ENCODE results near the gene PTPN4. TPM values are rescaled to one million over a fixed set of nuclear protein-coding genes. Genes with fewer than 3 reads are reported as not detected.
A peak's percentile ranks its signal among the peaks of the same experiment; 100 is the strongest.

Gene PTPN4
- total RNA-seq, 1 experiment from 2014 or later = 44.5 TPM

GRCh38 chr2:120007851-120008250, 248.1 kb downstream of the PTPN4 start:
- Histone ChIP-seq H3K36me3 (ENCODE audit: low read depth, low read length) (no peaks in the 10 kb centered on the region), H3K4me3 (ENCODE audit: low read length) (no peak overlapping the region), H4K20me1 (ENCODE audit: low read length) (no peaks in the 10 kb centered on the region), H3K9me3 (ENCODE audit: low read length) (no peaks in the 10 kb centered on the region), H3K79me2 (ENCODE audit: low read length) (no peaks in the 10 kb centered on the region), H3K4me1 (ENCODE audit: insufficient read depth, low read length) (peaks cover 5% of the 10 kb centered on the region), H3K4me2 (ENCODE audit: low read length) (no peak overlapping the region), H3K27ac (ENCODE audit: low read length) (no peak overlapping the region), H3F3A (ENCODE audit: low read length, unreplicated experiment) (no peaks in the 10 kb centered on the region), H2AFZ (ENCODE audit: low read length) (no peak overlapping the region), H3K9ac (ENCODE audit: low read length) (no peak overlapping the region), H3K9me2 (replicated peaks; ENCODE audit: low read length) (no peaks in the 10 kb centered on the region), H3K27me3 (ENCODE audit: low read length) (no peaks in the 10 kb centered on the region)
- ChIA-PET POLR2A (ENCODE audit: unreplicated experiment) (no interaction called here), CTCF (no interaction called here)
- DNase-seq = no peak
- no TSS peak for BruUV-seq (replicated peaks)
- TF ChIP-seq EZH2 (IDR thresholded peaks at IDR 0.05; ENCODE audit: low read length, unreplicated experiment) = no peak
- TF ChIP-seq CTCF (conservative IDR thresholded peaks at IDR 0.05; ENCODE audit: low read depth, low read length) = no peak
- no peak for TF ChIP-seq EZH2phosphoT487 (IDR thresholded peaks at IDR 0.05; ENCODE audit: borderline replicate concordance, low read length)
- intact Hi-C loops (cut with micrococcal nuclease) = no loop called here
- ATAC-seq = no peak

GRCh38 chr2:120012363-120012762, 252.6 kb downstream of the PTPN4 start:
- TF ChIP-seq EZH2phosphoT487 (IDR thresholded peaks at IDR 0.05; ENCODE audit: borderline replicate concordance, low read length) (no peak), EZH2 (IDR thresholded peaks at IDR 0.05; ENCODE audit: low read length, unreplicated experiment) (no peak), CTCF (conservative IDR thresholded peaks at IDR 0.05; ENCODE audit: low read depth, low read length) (no peak)
- H3F3A ChIP-seq (ENCODE audit: low read length, unreplicated experiment) = no peaks in the 10 kb centered on the region
- peak overlapping the region; percentile 89 for H3K4me2 ChIP-seq (ENCODE audit: low read length)
- peak overlapping the region; percentile 80 for H3K4me3 ChIP-seq (ENCODE audit: low read length)
- peak overlapping the region; percentile 83 for H3K9ac ChIP-seq (ENCODE audit: low read length)
- peaks cover 28% of the 10 kb centered on the region for H3K79me2 ChIP-seq (ENCODE audit: low read length)
- no peak for DNase-seq
- H3K27ac ChIP-seq (ENCODE audit: low read length) = peak overlapping the region; percentile 15; the same call in 1 of the 2 replicates
- ChIA-PET CTCF (interaction anchor here (1.0 kb wide), 1 partner anchor 211 kb away, joined by 4 read pairs; the partner anchor contains the start of gene TMEM185B), POLR2A (ENCODE audit: unreplicated experiment) (interaction anchor here (0.5 kb wide), 1 partner anchor 39 kb away, joined by 3 read pairs; no protein-coding TSS in a partner anchor)
- BruUV-seq (replicated peaks) = no TSS peak
- no peaks in the 10 kb centered on the region for H4K20me1 ChIP-seq (ENCODE audit: low read length)
- intact Hi-C loops (cut with micrococcal nuclease) = loop anchor here (2.0 to 10.0 kb wide), 5 partner anchors 52 to 308 kb away; no protein-coding TSS in a partner anchor
- H3K36me3 ChIP-seq (ENCODE audit: low read depth, low read length) = no peaks in the 10 kb centered on the region
- no peaks in the 10 kb centered on the region for H3K9me3 ChIP-seq (ENCODE audit: low read length)
- H3K4me1 ChIP-seq (ENCODE audit: insufficient read depth, low read length) = peaks cover 16% of the 10 kb centered on the region
- no peaks in the 10 kb centered on the region for H3K27me3 ChIP-seq (ENCODE audit: low read length)
- H3K9me2 ChIP-seq (replicated peaks; ENCODE audit: low read length) = no peaks in the 10 kb centered on the region
- no peak for ATAC-seq
- peak overlapping the region; percentile 87 for H2AFZ ChIP-seq (ENCODE audit: low read length)
